OCI-LY7 (cell line): ENCODE results near the gene NUP42. TPM values are rescaled to one million over a fixed set of nuclear protein-coding genes. Genes with fewer than 3 reads are reported as not detected.

Experiments used
- Bru-seq: library from RNA; stranded (reverse); fragments of 400-500 nt; gene quantifications from one replicate; lab custom pipeline; 2021; lab: Mats Ljungman, UMichigan
- BruChase-seq, 2 experiments: library from RNA; stranded (reverse); fragments of 400-500 nt; gene quantifications; one replicate each; lab custom pipeline; 2021; lab: Mats Ljungman, UMichigan
- BruUV-seq: library from RNA; stranded (reverse); fragments of 400-500 nt; replicated peaks from 2 replicates; lab custom pipeline; 2021; lab: Mats Ljungman, UMichigan
- CTCF ChIA-PET: fragments of 300-600 bp; sonication (Branson Sonifier 250); formaldehyde crosslinking; loops from one replicate; lab custom pipeline; 2022; ENCODE audit warnings: antibody characterized with exemption; ENCODE audit not compliant: unreplicated experiment; lab: Charles Lee
- POLR2A ChIA-PET: fragments of 300-600 bp; sonication (Branson Sonifier 250); formaldehyde crosslinking; loops from one replicate; lab custom pipeline; 2022; ENCODE audit warnings: antibody characterized with exemption; lab: Charles Lee
- DNase-seq: peaks from one replicate; pipeline ENCODE4 v3.0.0-alpha.2; 2015; ENCODE audit warnings: low spot score
- H2AFZ ChIP-seq: fragments of 200-600 bp; sonication (generic), shearing (Covaris generic); 2 replicates; pipeline ENCODE4 v1.6.1; 2014; ENCODE audit warnings: mild to moderate bottlenecking, antibody characterized with exemption, low read length, moderate library complexity
- H3K27ac ChIP-seq: fragments of 200-600 bp; sonication (generic); 2 replicates; pipeline ENCODE4 v1.5.1; 2014; ENCODE audit warnings: mixed run types, low read depth, mild to moderate bottlenecking, moderate library complexity, low read length, inconsistent platforms; ENCODE audit not compliant: poor library complexity, severe bottlenecking
- H3K36me3 ChIP-seq: fragments of 200-600 bp; sonication (generic); 2 replicates; pipeline ENCODE4 v1.6.1; 2014; ENCODE audit warnings: mild to moderate bottlenecking, antibody characterized with exemption, low read length, moderate library complexity, mixed read lengths; ENCODE audit not compliant: insufficient read depth
- H3K4me1 ChIP-seq: fragments of 200-600 bp; sonication (generic); 2 replicates; pipeline ENCODE4 v1.5.1; 2014; ENCODE audit warnings: mild to moderate bottlenecking, low read length; ENCODE audit not compliant: insufficient read depth, poor library complexity, severe bottlenecking
- H3K4me2 ChIP-seq: fragments of 200-600 bp; sonication (generic); 2 replicates; pipeline ENCODE4 v1.6.1; 2014; ENCODE audit warnings: mild to moderate bottlenecking, low read length
- H3K4me3 ChIP-seq: fragments of 200-600 bp; sonication (generic); 2 replicates; pipeline ENCODE4 v1.5.1; 2014; ENCODE audit warnings: mild to moderate bottlenecking, low read depth, low read length; ENCODE audit not compliant: poor library complexity, severe bottlenecking
- H3K79me2 ChIP-seq: fragments of 200-600 bp; sonication (generic); 2 replicates; pipeline ENCODE4 v1.6.1; 2016; ENCODE audit warnings: low read depth, mild to moderate bottlenecking, low read length, moderate library complexity, mixed read lengths; ENCODE audit not compliant: insufficient read depth
- H3K9me2 ChIP-seq: fragments of 200-600 bp; sonication (generic); 2 replicates; pipeline ENCODE4 v1.6.1; 2016; ENCODE audit warnings: mild to moderate bottlenecking, low read length, mixed read lengths; ENCODE audit not compliant: insufficient read depth
- H3K9me3 ChIP-seq: fragments of 200-600 bp; sonication (generic); 2 replicates; pipeline ENCODE4 v1.6.1; 2014; ENCODE audit warnings: mild to moderate bottlenecking, mixed run types, low read length, mixed read lengths
- H4K20me1 ChIP-seq: fragments of 200-600 bp; sonication (generic); 2 replicates; pipeline ENCODE4 v1.6.1; 2014; ENCODE audit warnings: mild to moderate bottlenecking, antibody characterized with exemption, low read length, moderate library complexity, mixed read lengths; ENCODE audit not compliant: insufficient read depth
- CTCF ChIP-seq: fragments of 200-600 bp; sonication (generic); conservative IDR thresholded peaks from 2 replicates; pipeline ENCODE4 v1.5.1; 2014; ENCODE audit warnings: mild to moderate bottlenecking, antibody characterized with exemption, low read length, moderate library complexity, mixed read lengths
- EZH2phosphoT487 ChIP-seq: fragments of 200-600 bp; sonication (generic); IDR thresholded peaks from 2 replicates; pipeline ENCODE4 v1.6.1; 2018; ENCODE audit warnings: low read depth, borderline replicate concordance, mild to moderate bottlenecking, mixed run types, antibody characterized with exemption, low read length, moderate library complexity, mixed read lengths
- intact Hi-C: fragments of 100-400 bp; cut with micrococcal nuclease; formaldehyde crosslinking; loops from one replicate; pipeline ENCODE4 v1.10.0; 2022; ENCODE audit not compliant: unreplicated experiment
- long read RNA-seq: library from polyadenylated mRNA; stranded (forward); transcript quantifications from one replicate; pipeline ENCODE4 v2.0.0, GENCODE V29; 2022
- total RNA-seq, 2 experiments: library from RNA; depleted of rRNA in 1 of 2; stranded (reverse); fragments of >200 nt in 1 of 2; shearing (Covaris generic) in 1 of 2; gene quantifications; 2 replicates each; pipeline ENCODE4 v1.2.3, GENCODE V29; 2014 to 2022

Gene NUP42
- 103 and 119 TPM in 2 replicates for total RNA-seq (2014; rRNA removed; shearing (Covaris generic))
- 67.2 and 73.4 TPM in 2 replicates for total RNA-seq (2022)
- Bru-seq, nascent RNA: percentile 94 among the genes with signal in this experiment
- percentile 94 among the genes with signal in this experiment for BruChase-seq, experiment 1, labeled RNA remaining after a 6-hour chase
- BruChase-seq, experiment 2, labeled RNA remaining after a 2-hour chase: percentile 95 among the genes with signal in this experiment
- long read RNA-seq, transcript NUPL2-201 (7 exons, 1,795 nt): major isoform, 28 of 42 reads
- long read RNA-seq, partial matches to known transcripts: 1 of 42 reads
- long read RNA-seq, other reads (novel, unspliced or antisense): 10 of 42 reads

- H3K4me3 ChIP-seq: peak within 1 kb of the TSS; percentile 84
- DNase-seq: peak; percentile 99
- peaks cover 16% of the 10 kb centered on the region for H4K20me1 ChIP-seq
- H3K4me2 ChIP-seq: peak within 1 kb of the TSS; percentile 95
- TSS peak; percentile 70 for BruUV-seq
- H3K9me2 ChIP-seq: no peaks in the 10 kb centered on the region
- H3K36me3 ChIP-seq: peaks cover 37% of the 10 kb centered on the region
- H3K27ac ChIP-seq: peak within 1 kb of the TSS; percentile 76
- peak within 1 kb of the TSS; percentile 82; the same call in 1 of the 2 replicates for H2AFZ ChIP-seq
- CTCF ChIA-PET: interaction anchor here (0.6 to 0.9 kb wide), 2 partner anchors 76 to 120 kb away, joined by 3 read pairs; no protein-coding TSS in a partner anchor
- TF ChIP-seq CTCF (no peak), EZH2phosphoT487 (no peak)
- peaks cover 22% of the 10 kb centered on the region for H3K4me1 ChIP-seq
- H3K9me3 ChIP-seq: no peaks in the 10 kb centered on the region
- POLR2A ChIA-PET: interaction anchor here (0.6 to 2.3 kb wide), 14 partner anchors 8 to 454 kb away, joined by 3 to 12 read pairs (median 4); partner anchors contain the start of gene KLHL7
- intact Hi-C loops: loop anchor here (1.0 to 10.0 kb wide), 4 partner anchors 77 to 1757 kb away; partner anchors contain the start of genes KLHL7, SP4 and TRA2A
- H3K79me2 ChIP-seq: peaks cover 56% of the 10 kb centered on the region
These were observed at the start of gene NUP42 for GRCh38 chr7:23181684-23182553. Gene NUP42, plus strand, starts transcription at chr7:23182048. Its CDS starts 38 bp downstream, at chr7:23182086.

- Histone ChIP-seq H3K9me3 (no peaks in the 10 kb centered on the region), H3K4me2 (no peak overlapping the region), H2AFZ (no peak overlapping the region), H3K4me3 (no peak overlapping the region), H4K20me1 (no peaks in the 10 kb centered on the region), H3K27ac (no peak overlapping the region), H3K9me2 (no peaks in the 10 kb centered on the region), H3K79me2 (no peaks in the 10 kb centered on the region), H3K36me3 (0 out of 2 replicates have a peak, but pooled peaks cover 1% of the 10 kb centered on the region), H3K4me1 (no peaks in the 10 kb centered on the region)
- TF ChIP-seq CTCF: no peak
- no peak for TF ChIP-seq EZH2phosphoT487
- POLR2A ChIA-PET: interaction anchor here (0.6 kb wide), 1 partner anchor 354 kb away, joined by 3 read pairs; no protein-coding TSS in a partner anchor
- DNase-seq: no peak
- no TSS peak for BruUV-seq
- intact Hi-C loops: no loop called here
- CTCF ChIA-PET: no interaction called here
These were observed 48.1 kb upstream of the NUP42 start for GRCh38 chr7:23133797-23134196.
